Ovary (tissue), 3 donors: ENCODE measurements around the gene MYO5B.

ENCODE experiments used
- CTCF ChIP-seq, 3 donors: fragments of 450-650 bp in 2 of 3; fragments of 200-600 bp in 1 of 3; IDR thresholded peaks; one replicate each; pipeline versions ENCODE4 v1.5.1 to v1.8.0; 2016 to 2022; ENCODE audit warnings: antibody characterized with exemption in 3 of 3, mild to moderate bottlenecking in 1 of 3
- EP300 ChIP-seq: sonication (generic); formaldehyde crosslinking; IDR thresholded peaks from one replicate; pipeline ENCODE4 v1.6.1; 2017; ENCODE audit warnings: antibody characterized with exemption
- POLR2A ChIP-seq: fragments of 450-650 bp; IDR thresholded peaks from one replicate; pipeline ENCODE4 v1.6.1; 2017; ENCODE audit warnings: antibody characterized with exemption, mild to moderate bottlenecking, moderate library complexity
- donor health status: DM: no; HTN: no; CAD: no.

GRCh38 chr18:50079571-50080295 is 115.2 kb downstream of the MYO5B start:
- TF ChIP-seq EP300 (no peak), POLR2A (no peak), CTCF (IDR thresholded peaks at IDR 0.05) (no peak)
